GM18502 (cell line): ENCODE data around the gene CHMP1A.
A peak's percentile ranks its signal among the peaks of the same experiment; 100 is the strongest.
"Not testable (repeated sequence)": the region's sequence is repeated elsewhere in the genome, so short reads cannot be mapped to it uniquely, and the experiment has no call there.

Experiments
- ATAC-seq: cut with Tn5 transposase; IDR thresholded peaks from one replicate; pipeline ENCODE4 v1.9.1; 2021; ENCODE audit warnings: mild to moderate bottlenecking; ENCODE audit not compliant: unreplicated experiment, poor library complexity

Gene CHMP1A

DNA sequence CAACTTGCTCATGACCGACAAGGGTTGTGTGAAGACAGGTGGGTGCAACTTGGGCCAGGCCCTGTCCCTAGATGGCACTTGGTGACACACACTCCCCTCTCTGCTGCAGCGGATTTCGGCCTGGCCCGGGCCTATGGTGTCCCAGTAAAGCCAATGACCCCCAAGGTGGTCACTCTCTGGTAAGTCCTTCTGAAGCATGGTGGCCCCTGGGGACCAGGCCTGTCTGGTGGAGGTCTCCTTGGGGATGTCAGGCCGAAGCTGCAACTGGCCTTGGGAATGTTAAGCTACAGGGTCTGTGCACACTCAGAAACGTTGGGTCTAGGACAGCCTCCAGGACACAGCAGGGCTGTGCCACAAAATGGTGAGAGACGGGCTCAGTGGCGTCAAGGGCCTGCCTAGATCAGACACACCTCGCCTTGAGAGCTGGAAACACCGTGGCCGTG lies 35.8 kb upstream of the CHMP1A start:
- no peak for ATAC-seq

DNA sequence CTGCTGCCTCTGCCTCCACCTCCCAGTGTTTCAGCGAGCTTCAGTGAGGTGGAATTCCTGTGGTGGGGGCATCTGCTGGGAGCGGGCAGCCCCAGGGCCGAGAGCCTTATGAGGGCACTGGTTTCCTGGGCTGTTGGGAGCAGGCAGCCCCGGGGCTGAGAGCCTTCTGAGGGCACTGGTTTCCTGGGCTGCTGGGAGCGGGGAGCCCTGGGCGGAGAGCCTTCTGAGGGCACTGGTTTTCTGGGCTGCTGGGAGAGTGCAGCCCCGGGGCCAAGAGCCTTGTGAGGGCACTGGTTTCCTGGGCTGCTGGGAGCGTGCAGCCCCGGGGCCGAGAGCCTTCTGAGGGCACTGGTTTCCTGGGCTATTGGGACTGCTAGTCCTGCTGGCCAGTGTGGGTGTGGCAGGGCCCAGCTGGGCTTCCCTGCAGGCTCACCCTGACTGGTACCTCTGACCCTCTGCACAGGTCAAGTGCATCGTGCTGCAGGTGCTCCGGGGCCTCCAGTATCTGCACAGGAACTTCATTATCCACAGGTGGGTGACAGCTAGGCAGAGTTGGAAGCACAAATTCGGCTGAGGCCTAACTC lies 34.6 kb upstream of the CHMP1A start:
- ATAC-seq, result no peak

DNA sequence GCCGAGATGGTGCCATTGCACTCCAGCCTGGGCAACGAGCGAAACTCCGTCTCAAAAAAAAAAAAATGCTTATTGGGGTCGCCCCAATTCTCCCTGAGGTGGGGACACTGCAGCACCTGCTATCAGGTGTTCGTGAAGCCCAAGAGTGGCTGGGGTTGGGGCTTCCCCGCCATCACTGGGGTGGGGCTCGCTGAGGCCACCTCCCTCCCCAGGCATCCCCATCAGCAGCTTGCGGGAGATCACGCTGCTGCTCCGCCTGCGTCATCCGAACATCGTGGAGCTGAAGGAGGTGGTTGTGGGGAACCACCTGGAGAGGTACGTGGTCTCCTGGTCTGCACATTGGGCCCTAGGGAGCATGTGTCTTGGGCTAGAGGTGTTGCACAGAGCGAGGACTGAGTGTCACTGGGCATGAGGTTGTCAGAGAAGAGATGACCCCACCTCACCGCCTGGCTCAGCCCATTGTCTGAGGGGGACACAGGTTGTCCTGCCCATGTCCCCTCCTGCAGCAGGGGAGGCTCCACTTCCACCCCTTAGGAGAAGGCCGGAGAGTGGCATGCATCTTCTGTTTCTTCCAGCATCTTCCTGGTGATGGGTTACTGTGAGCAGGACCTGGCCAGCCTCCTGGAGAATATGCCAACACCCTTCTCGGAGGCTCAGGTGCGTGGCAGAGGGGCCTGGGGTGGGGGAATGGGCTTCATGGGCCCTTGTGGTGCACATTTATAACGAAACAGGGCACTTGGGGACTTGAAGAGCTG lies 33.9 kb upstream of the CHMP1A start:
- ATAC-seq, result no peak

DNA sequence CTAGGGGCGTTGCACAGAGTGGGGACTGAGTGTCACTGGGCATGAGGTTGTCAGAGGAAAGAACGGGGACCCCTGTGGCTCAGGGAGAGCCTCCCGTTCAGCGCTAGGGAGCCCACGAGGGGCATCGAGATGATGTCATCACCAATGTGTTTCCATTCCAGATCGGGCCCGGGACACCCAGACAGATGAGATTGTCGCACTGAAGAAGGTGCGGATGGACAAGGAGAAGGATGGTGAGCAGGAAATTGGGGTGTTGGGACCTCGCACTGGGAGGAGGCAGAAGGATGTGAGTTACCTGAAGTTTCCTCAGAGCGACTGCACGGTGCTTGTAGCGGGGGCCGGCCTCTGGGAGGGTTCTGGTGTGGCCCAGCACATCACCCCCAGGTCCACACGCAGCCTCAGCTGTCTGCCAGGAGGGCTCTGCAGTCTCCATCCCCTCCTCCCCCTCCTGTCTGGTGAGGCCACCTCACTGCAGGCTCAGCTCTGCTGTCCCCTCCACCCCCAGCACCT lies 32.9 kb upstream of the CHMP1A start:
- ATAC-seq, result no peak

DNA sequence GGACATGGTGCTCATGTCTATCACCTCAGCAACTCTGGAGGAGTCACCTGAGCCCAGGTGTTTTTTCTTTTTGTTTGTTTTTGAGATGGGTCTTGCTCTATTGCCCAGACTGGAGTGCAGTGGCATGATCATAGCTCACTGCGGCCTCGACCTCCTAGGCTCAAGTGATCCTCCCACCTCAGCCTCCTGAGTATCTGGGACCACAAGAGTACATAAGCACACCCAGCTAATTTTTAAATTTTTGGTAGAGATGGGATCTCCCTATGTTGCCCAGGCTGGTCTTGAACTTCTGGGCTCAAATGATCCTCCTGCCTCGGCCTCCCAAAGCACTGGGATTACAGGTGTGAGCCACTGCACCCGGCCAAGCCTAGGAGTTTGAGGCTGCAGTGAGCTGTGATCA lies 32.1 kb upstream of the CHMP1A start:
- not testable (repeated sequence) for ATAC-seq

DNA sequence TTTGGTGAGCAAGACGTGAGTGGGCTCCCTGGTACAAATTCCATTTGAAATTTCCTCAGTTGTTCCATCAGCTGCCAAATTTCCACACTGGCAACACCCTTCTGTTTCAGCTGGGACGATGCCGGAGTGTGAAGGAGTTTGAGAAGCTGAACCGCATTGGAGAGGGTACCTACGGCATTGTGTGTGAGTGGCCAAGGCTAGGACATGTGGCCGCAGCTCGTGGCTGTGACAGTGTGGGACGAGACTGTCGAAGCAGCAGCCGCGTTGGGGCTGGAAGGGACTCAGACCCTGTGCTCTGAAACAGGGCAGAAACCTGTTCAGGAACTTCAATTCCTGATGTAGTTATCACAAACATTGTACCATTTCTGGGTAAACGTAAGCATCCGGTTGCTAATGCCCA lies 31.6 kb upstream of the CHMP1A start:
- no peak for ATAC-seq

DNA sequence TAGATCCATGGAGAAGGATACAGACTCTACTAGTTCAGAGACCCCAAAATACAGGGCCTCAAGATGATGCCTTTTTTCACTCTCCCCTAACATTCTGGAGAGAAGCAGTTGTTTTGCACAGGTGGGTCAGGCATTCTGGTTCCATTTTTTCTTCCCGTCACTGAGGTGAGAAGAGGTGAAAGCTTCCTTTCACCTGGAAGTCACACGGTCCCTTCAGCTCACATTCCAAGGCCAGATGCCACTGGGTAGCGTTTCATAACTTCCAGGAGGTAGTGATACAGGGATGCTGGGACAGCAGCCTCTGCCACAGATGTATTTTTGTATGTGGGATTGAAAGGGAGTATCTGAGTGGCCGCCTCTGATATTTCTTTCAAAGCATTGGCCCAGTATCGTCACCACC lies 30.9 kb upstream of the CHMP1A start:
- no peak for ATAC-seq

- peak; percentile 29 for ATAC-seq
Observed at GRCh38 chr16:89687092-89687940, 29.8 kb upstream of the CHMP1A start.

DNA sequence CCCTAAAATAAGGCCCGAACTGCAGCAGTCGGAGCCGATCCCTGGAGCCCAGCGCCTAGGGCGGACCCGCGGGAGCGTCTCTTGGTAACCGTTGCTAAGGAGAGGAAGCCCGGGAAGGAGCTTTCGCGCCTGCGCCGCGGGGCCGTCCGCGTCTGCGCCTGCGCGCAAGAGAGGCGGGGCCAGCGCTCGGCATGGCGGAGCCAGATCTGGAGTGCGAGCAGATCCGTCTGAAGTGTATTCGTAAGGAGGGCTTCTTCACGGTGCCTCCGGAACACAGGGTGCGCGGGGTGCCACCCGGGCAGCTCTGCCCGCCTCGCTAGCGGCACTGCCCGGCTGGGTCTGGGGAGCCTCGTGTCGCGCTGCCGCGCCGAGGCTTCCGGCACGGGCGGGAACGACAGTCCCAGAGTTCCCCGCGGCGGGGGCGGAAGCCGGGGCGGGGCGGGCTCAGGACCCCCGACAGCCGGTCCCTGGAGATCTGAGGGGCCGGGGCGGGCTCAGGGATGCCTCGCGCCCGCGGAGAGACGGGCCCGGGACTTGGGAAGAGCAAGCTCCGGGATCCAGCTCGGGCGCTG lies 29.1 kb upstream of the CHMP1A start, which contains the start of gene CDK10:
TSS of gene CDK10 (plus strand) at position 170 of the 572 bp plus-strand sequence. CDS start at position 192, 22 bp downstream.
- ATAC-seq, result peak; percentile 91

DNA sequence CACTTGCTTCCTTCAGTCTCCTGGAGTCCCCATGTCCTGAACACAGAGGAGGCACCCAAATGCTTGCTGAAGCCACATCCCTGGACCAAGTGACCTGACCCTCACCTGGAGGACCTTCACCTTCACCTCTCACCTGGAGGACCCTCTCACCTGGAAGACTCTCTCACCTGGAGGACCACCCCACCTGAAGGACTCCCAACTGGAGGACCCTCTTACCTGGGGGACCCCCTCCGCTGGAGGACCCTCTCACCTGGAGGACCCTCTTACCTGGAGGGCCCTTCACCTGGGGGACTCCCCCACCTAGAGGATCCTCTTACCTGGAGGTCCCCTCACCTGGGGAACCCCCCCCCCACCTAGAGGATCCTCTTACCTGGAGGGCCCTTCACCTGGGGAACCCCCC lies 28.4 kb upstream of the CHMP1A start:
- no peak for ATAC-seq

DNA sequence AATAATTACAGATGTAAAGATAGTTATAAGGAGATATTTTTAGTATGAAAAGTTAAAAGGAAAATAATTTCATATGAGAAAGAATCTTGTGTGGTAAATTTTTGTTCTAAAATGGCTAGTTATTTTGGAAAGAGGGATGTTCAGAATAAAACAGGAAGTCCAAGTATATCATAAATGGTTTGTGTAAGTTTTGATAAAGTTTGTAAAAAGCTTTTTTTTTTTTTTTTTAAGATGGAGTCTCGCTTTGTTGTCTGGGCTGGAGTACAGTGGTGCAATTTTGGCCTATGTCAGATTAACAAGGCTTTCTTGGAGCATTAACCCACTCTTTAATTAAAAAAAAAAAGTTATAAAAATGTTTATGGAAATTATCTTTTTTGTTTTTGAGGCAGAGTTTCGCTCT lies 20.8 kb upstream of the CHMP1A start:
- no peak for ATAC-seq

GRCh38 chr16:89672177-89672941 lies 14.9 kb upstream of the CHMP1A start:
- ATAC-seq, result no peak

DNA sequence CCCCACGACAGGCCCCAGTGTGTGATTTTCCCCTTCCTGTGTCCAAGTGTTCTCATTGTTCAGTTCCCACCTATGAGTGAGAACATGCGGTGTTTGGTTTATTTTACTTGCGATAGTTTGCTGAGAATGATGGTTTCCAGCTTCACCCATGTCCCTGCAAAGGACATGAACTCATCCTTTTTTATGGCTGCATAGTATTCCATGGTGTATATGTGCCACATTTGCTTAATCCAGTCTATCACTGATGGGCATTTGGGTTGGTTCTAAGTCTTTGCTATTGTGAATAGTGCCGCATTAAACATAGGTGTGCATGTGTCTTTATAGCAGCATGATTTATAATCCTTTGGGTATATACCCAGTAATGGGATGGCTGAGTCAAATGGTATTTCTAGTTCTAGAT lies 14.1 kb upstream of the CHMP1A start:
- not testable (repeated sequence) for ATAC-seq

GRCh38 chr16:89670496-89671431 lies 13.3 kb upstream of the CHMP1A start:
- no peak for ATAC-seq

- no peak for ATAC-seq
Observed at GRCh38 chr16:89669755-89670154, 12.2 kb upstream of the CHMP1A start.

DNA sequence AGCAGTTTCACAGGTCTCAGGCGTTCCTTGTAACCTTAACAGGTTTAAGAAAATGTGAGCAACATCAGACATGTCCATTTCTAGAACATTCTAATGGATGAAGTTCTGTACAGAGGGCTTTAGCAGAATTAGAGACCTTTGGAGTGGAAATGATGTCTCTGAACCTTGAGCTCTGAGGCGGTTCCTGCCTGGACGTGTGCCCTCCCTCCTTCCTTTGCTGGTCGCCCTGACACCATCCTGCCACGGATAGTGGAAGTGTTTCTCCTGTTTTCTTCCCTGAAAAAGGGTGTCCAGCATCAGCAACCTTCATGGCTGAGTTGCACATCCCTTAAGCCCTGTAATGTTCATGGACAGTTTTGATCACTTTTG lies 11.3 kb upstream of the CHMP1A start:
- no peak for ATAC-seq

DNA sequence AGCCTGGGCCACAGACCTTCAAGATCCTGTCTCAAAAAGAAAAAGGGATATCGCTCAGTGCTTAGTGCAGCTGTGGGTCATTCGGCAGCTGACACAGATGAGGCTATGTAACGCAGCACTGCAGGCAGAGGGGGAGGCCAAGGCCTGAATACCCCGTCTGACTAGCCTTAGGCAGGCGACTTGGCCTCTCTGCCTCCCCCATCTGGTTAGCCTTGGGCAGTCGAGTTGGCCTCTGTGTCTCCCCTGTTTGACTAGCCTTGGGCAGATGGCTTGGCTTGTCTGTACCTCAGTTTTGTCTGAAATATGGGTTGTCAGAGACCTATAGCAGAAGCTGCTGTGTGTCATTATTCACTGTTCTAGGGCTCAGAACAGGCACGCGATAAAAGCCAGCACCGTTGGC lies 10.1 kb upstream of the CHMP1A start:
- ATAC-seq, result no peak

DNA sequence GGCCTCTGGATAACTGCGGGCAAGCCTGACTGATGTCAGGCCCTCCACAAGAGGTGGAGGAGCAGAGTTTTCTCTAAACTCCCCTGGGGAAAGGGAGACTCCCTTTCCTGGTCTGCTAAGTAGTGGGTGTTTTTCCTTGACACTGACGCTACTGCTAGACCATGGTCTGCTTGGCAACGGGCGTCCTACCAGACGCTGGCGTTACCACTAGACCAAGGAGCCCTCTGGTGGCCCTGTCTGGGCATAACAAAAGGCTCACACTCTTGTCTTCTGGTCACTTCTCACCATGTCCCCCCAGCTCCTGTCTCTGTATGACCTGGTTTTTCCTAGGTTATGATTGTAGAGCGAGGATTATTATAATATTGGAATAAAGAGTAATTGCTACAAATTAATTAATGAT lies 9.5 kb upstream of the CHMP1A start:
- ATAC-seq, result not testable (repeated sequence)

DNA sequence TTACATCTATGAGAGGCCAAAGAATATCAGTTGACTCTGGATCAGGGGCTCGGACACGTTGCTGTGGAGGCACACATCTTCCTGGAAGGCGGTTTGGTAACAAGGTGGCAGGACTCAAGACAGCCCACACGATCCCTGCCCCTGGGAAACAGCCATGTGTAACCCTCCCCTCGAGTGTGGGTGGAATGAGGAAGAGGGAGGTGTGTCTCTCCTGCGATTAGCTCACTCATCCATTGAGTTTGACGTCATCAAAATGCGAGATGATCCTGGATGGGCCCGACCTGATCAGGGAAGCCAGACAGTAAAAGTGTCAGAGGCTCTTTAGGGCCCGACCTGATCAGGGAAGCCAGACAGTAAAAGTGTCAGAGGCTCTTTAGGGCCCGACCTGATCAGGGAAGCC lies 6.7 kb upstream of the CHMP1A start:
- ATAC-seq, result not testable (repeated sequence)
